Measurements from ENCODE around the gene GMCL2. TPM values are rescaled to one million over a fixed set of nuclear protein-coding genes. Genes with fewer than 3 reads are reported as not detected.

Gene GMCL2
- total RNA-seq, 2 experiments from 2014 or later, result not detected

GRCh38 chr5:178180141-178180863 lies 6.9 kb downstream of the GMCL2 start:
- POLR2A ChIA-PET, result interaction anchor here (1.2 to 1.3 kb wide), 2 partner anchors 17 to 24 kb away, joined by 3 to 4 read pairs; partner anchors contain the start of gene HNRNPAB
- Mint-ChIP-seq H3K4me3 (no peak overlapping the region), H3K27ac (no peak overlapping the region), H3K4me1 (peaks cover 8% of the 10 kb centered on the region), H3K36me3 (no peaks in the 10 kb centered on the region), H3K27me3 (peaks cover 4% of the 10 kb centered on the region), H3K9me3 (no peaks in the 10 kb centered on the region)
- DNase-seq (no peak), ATAC-seq (ENCODE audit: low read depth) (no peak)

DNA sequence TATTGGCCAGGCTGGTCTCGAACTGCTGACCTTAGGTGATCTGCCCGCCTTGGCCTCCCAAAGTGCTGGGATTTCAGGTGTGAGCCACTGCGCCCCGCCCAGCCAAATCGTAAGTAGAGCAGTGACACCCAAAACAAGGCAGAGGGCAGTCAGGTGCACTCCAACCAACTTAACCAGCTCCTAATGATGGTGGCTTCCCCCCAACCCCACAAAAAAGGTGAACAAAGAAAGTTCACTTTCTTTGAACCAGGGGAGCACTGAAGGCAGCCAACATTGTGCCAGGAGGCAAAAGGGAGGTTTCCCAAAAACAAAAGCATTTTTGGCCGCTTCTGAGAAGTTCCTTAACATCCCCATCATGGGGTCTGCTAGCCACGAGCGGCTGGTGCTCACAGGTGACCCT lies 9.6 kb downstream of the GMCL2 start:
- POLR2A ChIA-PET, result interaction anchor here (0.6 to 1.0 kb wide), 2 partner anchors 27 to 1192 kb away, joined by 4 to 5 read pairs; partner anchors contain the start of gene HNRNPAB
- no peak for ATAC-seq (ENCODE audit: low read depth)
- Mint-ChIP-seq H3K27me3 (peaks cover 4% of the 10 kb centered on the region), H3K4me1 (peaks cover 7% of the 10 kb centered on the region), H3K9me3 (no peaks in the 10 kb centered on the region), H3K36me3 (no peaks in the 10 kb centered on the region), H3K4me3 (no peak overlapping the region), H3K27ac (no peak overlapping the region)
- DNase-seq, result no peak

DNA sequence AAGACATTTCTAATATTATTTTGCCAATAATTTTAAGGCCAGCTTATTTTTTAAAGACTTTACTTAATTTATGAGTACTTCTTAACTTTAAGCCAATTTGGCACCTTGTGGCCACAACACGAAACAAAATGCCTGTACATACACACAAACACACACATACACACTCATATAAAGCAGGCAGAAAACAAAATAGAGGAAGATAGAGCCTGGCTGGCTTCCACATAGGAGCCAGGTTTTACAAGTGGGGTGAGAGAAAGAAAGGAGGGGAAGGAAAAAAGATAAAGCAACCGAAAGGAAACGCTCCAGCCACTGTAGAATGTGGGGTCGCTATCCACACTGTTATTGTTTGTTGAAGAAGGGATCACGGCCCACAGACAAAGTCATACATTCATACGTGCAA lies 10.4 kb downstream of the GMCL2 start:
- H3K4me3 Mint-ChIP-seq, result no peak overlapping the region
- peaks cover 4% of the 10 kb centered on the region for H3K27me3 Mint-ChIP-seq
- no peak for ATAC-seq (ENCODE audit: low read depth)
- H3K27ac Mint-ChIP-seq, result no peak overlapping the region
- H3K9me3 Mint-ChIP-seq, result no peaks in the 10 kb centered on the region
- DNase-seq, result no peak
- POLR2A ChIA-PET, result interaction anchor here (1.4 kb wide), 1 partner anchor 28 kb away, joined by 4 read pairs; the partner anchor contains the start of gene HNRNPAB
- H3K4me1 Mint-ChIP-seq, result no peaks in the 10 kb centered on the region
- no peaks in the 10 kb centered on the region for H3K36me3 Mint-ChIP-seq

GRCh38 chr5:178174456-178174855 lies 12.7 kb downstream of the GMCL2 start:
- peaks cover 4% of the 10 kb centered on the region for H3K27me3 Mint-ChIP-seq
- ATAC-seq (ENCODE audit: low read depth) (no peak), DNase-seq (no peak)
- no peaks in the 10 kb centered on the region for H3K9me3 Mint-ChIP-seq
- POLR2A ChIA-PET, result no interaction called here
- H3K4me1 Mint-ChIP-seq, result no peaks in the 10 kb centered on the region
- H3K36me3 Mint-ChIP-seq, result no peaks in the 10 kb centered on the region
- no peak overlapping the region for H3K27ac Mint-ChIP-seq
- H3K4me3 Mint-ChIP-seq, result no peak overlapping the region

DNA sequence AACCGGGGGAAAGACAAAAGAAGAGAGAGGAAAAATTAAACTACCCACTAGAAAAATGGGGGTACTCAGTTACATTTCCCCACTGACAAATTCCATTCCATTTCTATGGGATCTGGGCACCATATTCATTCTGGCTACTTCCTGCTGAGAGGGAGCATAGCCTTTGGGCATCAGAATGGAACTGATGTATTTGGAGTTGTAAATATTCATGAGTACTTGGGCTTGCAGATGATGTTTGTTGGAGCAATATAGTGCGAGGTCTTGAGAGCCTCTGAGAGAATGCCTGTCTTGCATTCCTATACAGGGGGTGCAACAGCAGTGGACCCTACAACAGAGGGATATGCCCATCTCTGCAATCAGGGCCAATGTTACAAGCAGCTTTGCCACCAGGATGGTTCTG lies 16.7 kb downstream of the GMCL2 start:
- POLR2A ChIA-PET, result no interaction called here
- Mint-ChIP-seq H3K4me1 (no peaks in the 10 kb centered on the region), H3K36me3 (no peaks in the 10 kb centered on the region), H3K27me3 (peaks cover 11% of the 10 kb centered on the region), H3K27ac (no peak overlapping the region), H3K4me3 (no peak overlapping the region), H3K9me3 (no peaks in the 10 kb centered on the region)
- ATAC-seq (ENCODE audit: low read depth) (no peak), DNase-seq (no peak)

- ATAC-seq (ENCODE audit: low read depth), result no peak
- Mint-ChIP-seq H3K4me1 (peaks cover 5% of the 10 kb centered on the region), H3K27me3 (peaks cover 39% of the 10 kb centered on the region), H3K9me3 (no peaks in the 10 kb centered on the region), H3K27ac (no peak overlapping the region), H3K4me3 (no peak overlapping the region), H3K36me3 (no peaks in the 10 kb centered on the region)
- POLR2A ChIA-PET, result no interaction called here
- no peak for DNase-seq
These were observed 21.6 kb downstream of the GMCL2 start for GRCh38 chr5:178165581-178165980.

- Mint-ChIP-seq H3K9me3 (no peaks in the 10 kb centered on the region), H3K27me3 (peaks cover 41% of the 10 kb centered on the region), H3K4me3 (peak overlapping the region; percentile 41), H3K27ac (no peak overlapping the region), H3K4me1 (peaks cover 5% of the 10 kb centered on the region), H3K36me3 (no peaks in the 10 kb centered on the region)
- POLR2A ChIA-PET, result no interaction called here
- ATAC-seq (ENCODE audit: low read depth), result peak; percentile 99
- DNase-seq, result peak; percentile 97
These were observed 23.1 kb downstream of the GMCL2 start for GRCh38 chr5:178163772-178164735.

DNA sequence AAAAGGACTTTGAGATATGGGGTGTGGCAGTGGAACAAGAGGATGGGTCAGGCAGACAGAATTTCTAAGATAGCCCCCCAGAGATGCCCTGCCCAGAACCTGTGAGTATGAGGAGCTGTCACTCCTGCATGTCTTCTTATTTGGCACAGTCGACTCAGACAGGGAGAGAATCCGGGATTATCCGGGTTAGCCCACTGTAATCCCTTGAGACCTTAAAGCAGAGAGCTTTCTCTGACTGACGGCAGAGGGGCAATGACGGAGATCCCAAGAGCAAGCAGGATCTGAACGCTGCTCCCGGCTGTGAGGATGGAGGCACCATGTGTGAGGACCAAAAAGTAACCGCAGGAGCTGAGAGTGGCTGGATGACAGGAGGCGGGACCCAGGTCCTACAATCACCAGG lies 24.7 kb downstream of the GMCL2 start:
- Mint-ChIP-seq H3K4me3 (no peak overlapping the region), H3K9me3 (no peaks in the 10 kb centered on the region), H3K36me3 (no peaks in the 10 kb centered on the region), H3K4me1 (peaks cover 5% of the 10 kb centered on the region), H3K27me3 (peaks cover 36% of the 10 kb centered on the region), H3K27ac (no peak overlapping the region)
- POLR2A ChIA-PET, result no interaction called here
- ATAC-seq (ENCODE audit: low read depth) (no peak), DNase-seq (no peak)

DNA sequence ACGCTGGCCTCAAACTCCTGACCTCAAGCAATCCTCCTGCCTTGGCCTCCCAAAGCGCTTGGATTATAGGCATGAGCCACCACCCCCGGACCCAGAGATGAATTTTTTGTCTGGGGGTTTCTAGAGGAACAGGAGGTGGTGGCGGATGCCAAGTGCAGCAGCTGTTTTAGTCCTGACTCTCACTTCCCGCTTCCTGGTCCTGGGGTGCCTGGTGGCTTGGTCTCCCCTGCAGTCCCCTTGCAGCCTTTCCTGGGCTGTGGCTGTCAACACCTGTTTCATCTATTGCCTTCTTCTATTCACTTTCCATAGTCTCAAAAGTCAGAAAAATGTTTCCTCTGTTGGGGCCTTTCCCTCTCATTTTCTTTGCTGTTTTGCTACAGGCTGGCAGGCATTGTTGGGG lies 27.0 kb downstream of the GMCL2 start:
- H3K9me3 Mint-ChIP-seq, result no peaks in the 10 kb centered on the region
- POLR2A ChIA-PET, result no interaction called here
- ATAC-seq (ENCODE audit: low read depth) (no peak), DNase-seq (no peak)
- no peak overlapping the region for H3K4me3 Mint-ChIP-seq
- peaks cover 5% of the 10 kb centered on the region for H3K4me1 Mint-ChIP-seq
- H3K36me3 Mint-ChIP-seq, result no peaks in the 10 kb centered on the region
- peaks cover 30% of the 10 kb centered on the region for H3K27me3 Mint-ChIP-seq
- H3K27ac Mint-ChIP-seq, result no peak overlapping the region

- Mint-ChIP-seq H3K27ac (no peak overlapping the region), H3K9me3 (no peaks in the 10 kb centered on the region), H3K4me1 (peaks cover 24% of the 10 kb centered on the region), H3K36me3 (peaks cover 13% of the 10 kb centered on the region), H3K4me3 (no peak overlapping the region), H3K27me3 (no peaks in the 10 kb centered on the region)
- POLR2A ChIA-PET, result no interaction called here
- ATAC-seq (ENCODE audit: low read depth) (no peak), DNase-seq (no peak)
These were observed 32.1 kb downstream of the GMCL2 start for GRCh38 chr5:178155065-178155464.

GRCh38 chr5:178153530-178154340 lies 33.4 kb downstream of the GMCL2 start, which contains the start of gene NHP2:
Gene NHP2, minus strand, starts transcription at chr5:178153885. Its CDS starts 68 bp downstream, at chr5:178153817.
- H3K27ac Mint-ChIP-seq, result peak within 1 kb of the TSS; percentile 91
- H3K4me1 Mint-ChIP-seq, result peaks cover 37% of the 10 kb centered on the region
- POLR2A ChIA-PET, result interaction anchor here (0.8 to 1.6 kb wide), 7 partner anchors 10 to 652 kb away, joined by 3 to 12 read pairs (median 4); partner anchors contain the start of genes HNRNPAB and RMND5B
- peaks cover 13% of the 10 kb centered on the region for H3K36me3 Mint-ChIP-seq
- H3K9me3 Mint-ChIP-seq, result no peaks in the 10 kb centered on the region
- peak; percentile 94 for ATAC-seq (ENCODE audit: low read depth)
- H3K4me3 Mint-ChIP-seq, result peak within 1 kb of the TSS; percentile 96
- peak; percentile 98 for DNase-seq
- no peaks in the 10 kb centered on the region for H3K27me3 Mint-ChIP-seq

DNA sequence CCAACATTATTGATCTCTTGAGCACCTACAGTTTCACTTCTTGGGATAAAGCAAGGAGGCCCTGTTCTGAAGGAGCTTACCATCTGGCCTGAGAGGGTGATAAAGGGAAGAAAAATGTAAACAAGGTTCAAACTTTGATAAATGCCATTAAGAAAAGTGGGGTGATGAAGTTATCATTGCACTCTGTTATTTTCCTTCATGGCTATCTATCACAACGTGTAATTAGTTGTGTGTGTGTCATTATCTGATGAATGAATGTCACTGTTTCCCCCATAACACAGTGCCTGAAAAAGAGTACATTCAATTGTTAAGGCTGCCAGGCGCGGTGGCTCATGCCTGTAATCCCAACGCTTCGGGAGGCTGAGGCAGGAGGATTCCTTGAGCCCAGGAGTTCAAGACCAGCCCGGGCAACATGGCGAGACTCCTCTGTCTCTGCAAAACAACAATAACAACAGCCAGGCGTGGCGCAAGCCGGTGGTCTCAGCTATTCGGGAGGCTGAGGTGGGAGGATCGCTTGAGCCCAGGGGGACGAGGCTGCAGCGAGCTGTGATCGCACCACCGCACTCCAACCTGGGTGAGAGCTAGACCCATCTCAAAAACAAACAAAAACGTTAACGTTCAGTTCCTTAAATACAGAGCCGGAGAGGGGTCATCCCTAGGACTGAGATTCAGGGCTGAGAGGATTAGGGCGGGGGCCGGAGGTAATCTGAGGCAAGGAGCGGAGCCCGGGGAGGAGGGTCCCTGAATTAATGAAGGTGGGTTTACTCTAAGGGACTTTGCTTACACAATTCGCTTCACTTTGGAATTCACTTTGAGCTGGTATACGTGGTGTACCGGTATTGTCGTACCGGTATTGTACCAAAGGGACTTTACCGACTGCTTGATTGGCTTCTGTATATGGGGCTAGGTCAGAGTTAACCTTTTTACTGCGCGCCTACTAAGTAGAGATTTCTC lies 34.4 kb downstream of the GMCL2 start:
- DNase-seq (no peak), ATAC-seq (ENCODE audit: low read depth) (no peak)
- peak overlapping the region; percentile 96 for H3K4me3 Mint-ChIP-seq
- peaks cover 19% of the 10 kb centered on the region for H3K36me3 Mint-ChIP-seq
- POLR2A ChIA-PET, result interaction anchor here (0.6 to 1.6 kb wide), 8 partner anchors 9 to 651 kb away, joined by 3 to 12 read pairs (median 4); partner anchors contain the start of genes HNRNPAB and RMND5B
- H3K27ac Mint-ChIP-seq, result peak overlapping the region; percentile 91
- H3K4me1 Mint-ChIP-seq, result peaks cover 41% of the 10 kb centered on the region
- no peaks in the 10 kb centered on the region for H3K27me3 Mint-ChIP-seq
- H3K9me3 Mint-ChIP-seq, result no peaks in the 10 kb centered on the region
